ENCODE results near the gene MIPEP.
"Not testable (repeated sequence)": the region's sequence is repeated elsewhere in the genome, so short reads cannot be mapped to it uniquely, and the experiment has no call there.

Gene MIPEP

GRCh38 chr13:23749288-23749873 lies 139.8 kb downstream of the MIPEP start:
- no peak for DNase-seq (ENCODE audit: low read depth)

- DNase-seq (ENCODE audit: low read depth) = no peak
Observed at GRCh38 chr13:23748109-23748990, 140.8 kb downstream of the MIPEP start.

DNA sequence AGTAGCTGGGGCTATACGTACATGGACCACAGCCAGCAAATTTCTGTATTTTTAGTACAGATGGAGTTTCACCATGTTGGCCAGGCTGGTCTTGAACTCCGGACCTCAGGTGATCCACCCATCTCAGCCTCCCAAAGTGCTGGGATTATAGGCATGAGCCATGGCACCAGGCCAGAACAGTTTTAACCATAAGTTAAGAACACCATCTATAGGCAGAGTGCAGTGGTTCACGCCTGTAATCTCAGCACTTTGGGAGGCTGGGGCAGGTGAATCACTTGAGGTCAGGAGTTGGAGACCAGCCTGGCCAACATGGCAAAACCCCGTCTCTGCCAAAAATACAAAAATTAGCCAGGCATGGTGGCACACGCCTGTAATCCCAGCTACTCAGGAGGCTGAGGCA lies 143.1 kb downstream of the MIPEP start:
- not testable (repeated sequence) for DNase-seq (ENCODE audit: low read depth)

- DNase-seq (ENCODE audit: low read depth) = no peak
Observed at GRCh38 chr13:23744315-23744714, 144.9 kb downstream of the MIPEP start.

DNA sequence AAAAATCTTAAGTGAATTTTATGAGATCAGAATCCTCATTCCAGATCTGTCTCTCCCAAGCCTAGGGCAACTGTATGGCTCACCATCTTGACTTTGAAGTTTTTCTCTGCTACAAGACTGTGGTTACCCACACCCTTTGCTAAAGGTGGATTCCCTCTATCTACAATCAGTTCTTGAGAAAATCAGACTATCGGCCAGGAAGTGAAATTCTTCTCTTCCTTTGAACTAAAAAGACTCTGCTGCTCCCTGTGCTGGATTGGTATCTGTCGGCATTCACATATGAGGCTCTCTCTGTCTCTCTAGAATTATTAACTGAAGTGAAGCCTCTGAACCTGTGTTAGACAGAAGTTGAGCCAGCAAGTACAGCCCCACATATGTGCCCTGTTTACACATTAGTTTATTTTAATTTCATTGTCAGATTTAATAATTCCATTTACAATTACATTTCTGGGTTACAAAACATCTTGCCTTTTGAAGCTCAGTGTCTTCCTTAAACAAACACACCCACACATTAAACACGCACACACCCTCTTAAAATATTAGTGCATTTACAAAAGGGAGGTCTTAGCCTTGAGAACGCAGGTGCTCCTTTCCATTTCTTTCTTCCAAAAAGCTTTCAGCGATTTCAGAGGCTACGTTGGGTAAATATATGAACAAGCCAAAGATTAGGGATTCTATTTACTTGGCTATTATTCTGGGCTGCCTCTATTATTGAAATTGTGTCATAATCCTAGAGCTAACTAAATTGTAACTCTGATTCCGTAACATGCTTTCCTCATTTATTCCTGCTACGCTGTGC lies 145.7 kb downstream of the MIPEP start:
- DNase-seq (ENCODE audit: low read depth) = no peak

GRCh38 chr13:23741879-23742510 lies 147.2 kb downstream of the MIPEP start:
- DNase-seq (ENCODE audit: low read depth) = no peak

DNA sequence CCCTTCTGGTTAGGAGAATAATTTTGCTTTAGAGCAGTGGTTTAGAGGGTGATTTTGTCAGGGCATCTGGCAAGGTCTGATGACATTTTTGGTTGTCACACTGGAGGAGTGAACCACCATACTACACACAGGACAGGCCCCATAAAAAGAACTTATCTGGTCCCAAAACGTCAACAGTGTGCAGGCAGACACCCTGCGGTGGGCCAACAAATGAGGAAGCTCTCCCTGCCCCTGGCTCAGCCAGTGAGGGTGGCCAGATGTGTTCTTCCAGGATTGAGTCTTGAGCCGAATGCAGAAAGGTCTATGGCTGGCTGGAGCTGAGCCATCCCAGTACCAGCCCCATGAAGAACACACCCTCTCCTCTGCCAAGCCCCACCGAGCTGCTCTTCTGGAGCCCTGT lies 149.2 kb downstream of the MIPEP start:
- no peak for DNase-seq (ENCODE audit: low read depth)

GRCh38 chr13:23739596-23739995 lies 149.6 kb downstream of the MIPEP start:
- DNase-seq (ENCODE audit: low read depth) = no peak

GRCh38 chr13:23736541-23736940 lies 152.7 kb downstream of the MIPEP start:
- DNase-seq (ENCODE audit: low read depth) = no peak

GRCh38 chr13:23735329-23735728 lies 153.9 kb downstream of the MIPEP start:
- DNase-seq (ENCODE audit: low read depth) = no peak

- DNase-seq (ENCODE audit: low read depth) = no peak
Observed at GRCh38 chr13:23731709-23732108, 157.5 kb downstream of the MIPEP start.

DNA sequence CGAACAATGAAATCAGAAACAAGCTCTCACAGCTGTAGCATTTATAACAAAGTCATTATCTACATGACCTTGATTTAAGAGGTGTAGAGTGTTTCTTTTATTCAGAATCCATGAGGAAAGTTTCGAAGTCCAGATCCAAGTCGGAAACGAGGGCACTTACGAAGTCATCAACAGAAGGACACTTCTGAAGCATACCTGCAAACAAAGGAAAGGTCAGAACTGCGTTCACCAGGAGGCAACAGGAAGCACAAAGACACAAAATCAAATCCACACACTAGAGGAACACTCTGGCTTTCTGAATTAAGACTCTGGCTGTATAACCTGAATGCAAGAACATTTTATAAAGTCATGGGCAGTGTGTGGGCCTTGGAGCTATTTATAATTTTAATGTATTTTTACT lies 158.9 kb downstream of the MIPEP start:
- DNase-seq (ENCODE audit: low read depth) = no peak

- no peak for DNase-seq (ENCODE audit: low read depth)
Observed at GRCh38 chr13:23729531-23729930, 159.7 kb downstream of the MIPEP start.

DNA sequence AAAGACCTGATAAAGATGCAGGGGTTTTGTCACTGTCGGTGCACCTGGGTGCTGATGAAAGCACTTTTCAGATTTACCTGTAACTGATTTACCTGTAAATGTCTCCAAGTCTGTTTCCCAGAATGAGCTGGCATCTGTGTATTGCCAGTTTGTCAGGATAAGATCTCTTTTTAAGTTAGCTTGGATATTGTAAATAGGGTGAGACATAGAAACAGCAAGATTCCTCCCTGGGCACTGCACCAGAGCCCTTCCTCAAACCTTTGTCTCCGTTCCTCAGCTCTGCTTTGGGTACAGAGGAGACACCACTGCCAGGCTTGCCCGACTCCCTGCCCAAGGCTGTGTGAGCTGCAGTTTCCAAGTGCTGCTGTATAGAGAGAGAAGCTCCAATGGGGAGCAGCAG lies 160.4 kb downstream of the MIPEP start:
- no peak for DNase-seq (ENCODE audit: low read depth)

- no peak for DNase-seq (ENCODE audit: low read depth)
Observed at GRCh38 chr13:23725922-23726321, 163.3 kb downstream of the MIPEP start.

DNA sequence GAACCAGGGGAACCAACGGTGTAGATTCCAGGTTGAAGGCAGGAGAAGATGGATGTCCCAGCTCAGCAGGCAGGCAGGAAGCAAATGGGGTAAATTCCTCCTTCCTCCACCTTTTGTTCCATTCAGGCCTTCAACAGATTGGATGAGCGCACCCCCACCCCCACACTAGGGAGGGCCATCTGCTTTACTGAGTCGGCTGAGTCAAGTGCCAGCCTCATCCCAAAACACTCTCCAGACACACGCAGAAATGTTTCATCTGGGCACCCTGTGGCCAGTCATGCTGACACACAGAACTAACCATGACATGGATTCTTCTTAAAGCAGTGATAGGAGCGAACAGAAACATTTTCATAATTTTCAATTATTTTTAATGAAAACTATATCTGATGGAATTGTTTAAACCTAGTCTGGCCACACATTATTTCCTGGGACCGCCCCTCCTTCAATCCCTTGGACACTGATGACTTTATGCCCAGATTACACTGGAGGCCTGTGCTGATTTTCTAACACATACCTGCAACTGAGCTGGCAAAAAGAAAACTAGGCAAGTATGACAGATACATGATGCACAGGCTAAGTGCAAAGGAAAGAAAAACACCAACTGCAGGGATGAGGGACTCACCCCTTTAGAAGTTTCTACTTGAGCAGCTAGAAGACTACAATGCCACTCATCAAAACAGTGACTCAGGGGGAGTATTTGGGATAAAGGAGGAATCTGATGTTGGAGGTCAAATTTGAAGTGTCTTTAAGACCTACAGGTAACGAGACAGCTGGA lies 164.8 kb downstream of the MIPEP start:
- DNase-seq (ENCODE audit: low read depth) = no peak

DNA sequence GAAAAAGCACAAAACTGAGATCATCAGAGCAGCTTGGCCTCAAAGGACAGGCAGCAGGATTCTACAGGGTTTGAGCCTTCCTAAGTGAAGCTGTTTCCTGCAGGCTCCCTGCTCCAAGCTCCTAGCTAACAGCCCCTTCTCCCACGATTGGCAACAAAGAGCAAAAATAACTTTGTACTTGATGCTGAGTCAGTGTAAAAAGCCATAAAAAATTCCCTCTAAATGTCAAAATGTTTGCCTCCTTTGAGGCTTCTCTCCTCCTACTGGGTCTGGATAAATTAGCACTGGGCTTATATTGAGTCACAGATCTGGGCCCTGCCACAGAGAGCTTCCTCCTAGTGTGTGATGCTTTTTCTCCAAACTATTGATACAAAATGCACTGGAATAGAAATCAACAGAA lies 165.7 kb downstream of the MIPEP start:
- DNase-seq (ENCODE audit: low read depth) = no peak

DNA sequence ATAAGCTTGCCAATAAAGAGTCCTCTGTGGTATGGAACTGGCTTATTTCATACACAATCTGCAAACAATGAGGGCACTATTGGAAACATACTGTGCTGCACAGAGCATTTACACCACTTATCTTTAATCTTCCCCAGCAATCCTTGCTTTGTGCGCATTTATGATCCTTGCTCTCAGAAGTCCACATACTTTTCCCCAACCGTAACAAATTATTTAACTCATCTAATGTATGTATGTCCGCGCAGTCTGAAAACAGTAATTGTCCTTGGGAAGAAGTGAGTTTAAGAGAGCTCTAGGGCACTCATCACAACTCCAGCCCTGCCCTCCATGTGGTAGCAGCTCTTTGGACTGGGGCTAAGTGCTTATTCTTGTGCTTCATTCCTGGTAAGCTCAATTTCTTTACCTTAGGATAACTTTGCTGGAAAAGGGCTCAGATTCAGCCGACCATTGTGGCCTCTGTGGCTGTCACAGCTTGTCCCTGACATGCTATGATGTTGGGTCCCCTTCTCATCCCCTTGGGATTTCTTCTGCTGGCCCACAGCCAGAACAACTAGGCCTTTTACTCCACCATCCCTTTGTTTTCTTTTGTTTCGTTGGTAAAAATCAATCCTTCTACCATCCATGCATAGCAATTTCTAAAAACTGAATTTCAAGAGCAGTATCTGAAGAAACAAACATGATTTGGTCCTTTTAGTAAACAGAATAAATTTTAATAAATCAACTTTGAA lies 166.3 kb downstream of the MIPEP start:
- DNase-seq (ENCODE audit: low read depth) = no peak

DNA sequence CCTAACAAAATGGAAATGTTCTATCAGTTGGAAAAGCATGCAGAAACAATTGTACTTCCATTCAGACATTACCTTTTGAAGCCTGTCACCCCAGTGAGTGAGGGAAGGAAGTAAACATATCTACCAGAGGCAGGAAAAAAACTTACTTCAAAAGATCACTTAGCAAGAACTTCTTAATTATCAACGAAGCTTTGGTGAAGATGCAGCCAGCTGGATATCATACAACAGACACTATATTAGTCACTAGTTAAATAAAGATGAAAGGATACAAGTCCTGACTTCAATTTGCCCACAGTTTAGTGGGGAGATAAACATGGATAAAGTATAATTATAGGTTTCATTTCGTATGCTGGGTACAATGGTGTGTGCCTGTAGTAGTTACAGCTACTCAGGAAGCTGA lies 170.2 kb downstream of the MIPEP start:
- DNase-seq (ENCODE audit: low read depth) = no peak

DNA sequence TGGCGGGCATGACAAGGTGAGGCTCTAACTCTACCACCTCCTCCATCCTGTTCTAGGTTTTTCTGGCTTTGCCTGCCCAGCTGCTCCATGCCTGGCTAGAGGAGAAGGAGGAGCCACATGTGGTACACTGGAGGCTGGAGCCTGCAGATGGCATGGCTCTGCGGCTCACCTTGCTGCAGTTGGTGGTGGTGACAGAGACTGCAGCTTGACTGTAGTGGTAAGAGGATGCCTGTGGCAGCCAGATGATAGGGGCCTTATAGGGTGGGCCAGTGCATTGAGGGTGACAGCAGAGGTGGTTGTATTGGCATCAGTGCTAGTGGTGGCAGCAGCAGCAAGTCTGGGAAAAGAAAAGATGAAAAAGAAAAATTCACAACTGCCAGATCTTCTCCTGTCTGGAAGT lies 172.8 kb downstream of the MIPEP start:
- no peak for DNase-seq (ENCODE audit: low read depth)

DNA sequence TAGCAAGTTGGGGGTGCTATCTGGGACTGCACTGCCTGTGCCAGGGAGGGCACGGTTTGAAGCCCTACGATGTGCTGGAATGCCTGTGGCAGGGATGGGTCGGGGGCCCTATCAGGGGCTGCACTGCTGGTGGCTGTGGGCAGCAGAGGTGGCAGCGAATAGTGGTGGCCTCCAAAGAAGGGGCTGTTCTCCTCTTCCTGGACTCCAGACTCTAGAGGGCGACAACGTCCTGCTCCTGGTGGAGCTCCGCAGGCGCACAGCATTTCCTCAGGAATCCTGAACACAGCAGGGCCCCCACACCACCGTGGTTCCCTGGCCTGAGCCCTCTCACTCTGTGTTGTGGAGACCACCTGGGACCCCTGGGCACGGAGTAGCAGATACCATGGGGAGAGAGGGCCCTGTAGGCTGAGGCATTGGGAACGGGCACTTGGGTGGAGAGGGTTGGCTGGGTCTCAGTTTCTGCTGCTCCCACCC lies 173.4 kb downstream of the MIPEP start:
- no peak for DNase-seq (ENCODE audit: low read depth)
